ENCODE data around the gene TSPAN13. TPM values are rescaled to one million over a fixed set of nuclear protein-coding genes. Genes with fewer than 3 reads are reported as not detected.

Gene TSPAN13
- total and polyA plus RNA-seq, 8 donors: 112 to 266 (median 136) TPM

DNA sequence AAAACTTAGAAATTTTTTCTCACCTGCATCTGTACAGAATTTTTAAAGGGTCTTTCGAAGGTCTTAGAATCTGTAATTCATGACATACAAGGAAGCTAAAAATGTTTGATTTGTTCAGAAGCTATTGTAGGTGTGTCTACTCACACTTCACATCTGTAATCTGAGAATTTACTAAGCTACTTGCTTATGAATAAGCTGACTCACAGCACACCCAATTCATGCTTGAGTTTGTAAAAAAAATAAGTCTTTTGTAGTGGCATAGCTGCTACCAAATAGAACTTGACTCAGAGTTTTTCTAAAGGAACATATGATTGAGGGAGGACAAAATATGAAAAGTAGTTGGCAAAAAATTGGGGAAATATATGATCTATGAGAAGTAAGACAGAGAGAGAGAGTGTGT, 64.0 kb downstream of the TSPAN13 start:
- peaks cover 0 to 16% of the 10 kb centered on the region in 2 donors for H3K4me1 ChIP-seq
- intact Hi-C loops (cut with DNase I): no loop called here
- H3K27me3 ChIP-seq: no peaks in the 10 kb centered on the region
- no peak for DNase-seq
- no peak overlapping the region for H3K27ac ChIP-seq
- no peak overlapping the region for H3K4me3 ChIP-seq
- TF ChIP-seq, protein P1, sequence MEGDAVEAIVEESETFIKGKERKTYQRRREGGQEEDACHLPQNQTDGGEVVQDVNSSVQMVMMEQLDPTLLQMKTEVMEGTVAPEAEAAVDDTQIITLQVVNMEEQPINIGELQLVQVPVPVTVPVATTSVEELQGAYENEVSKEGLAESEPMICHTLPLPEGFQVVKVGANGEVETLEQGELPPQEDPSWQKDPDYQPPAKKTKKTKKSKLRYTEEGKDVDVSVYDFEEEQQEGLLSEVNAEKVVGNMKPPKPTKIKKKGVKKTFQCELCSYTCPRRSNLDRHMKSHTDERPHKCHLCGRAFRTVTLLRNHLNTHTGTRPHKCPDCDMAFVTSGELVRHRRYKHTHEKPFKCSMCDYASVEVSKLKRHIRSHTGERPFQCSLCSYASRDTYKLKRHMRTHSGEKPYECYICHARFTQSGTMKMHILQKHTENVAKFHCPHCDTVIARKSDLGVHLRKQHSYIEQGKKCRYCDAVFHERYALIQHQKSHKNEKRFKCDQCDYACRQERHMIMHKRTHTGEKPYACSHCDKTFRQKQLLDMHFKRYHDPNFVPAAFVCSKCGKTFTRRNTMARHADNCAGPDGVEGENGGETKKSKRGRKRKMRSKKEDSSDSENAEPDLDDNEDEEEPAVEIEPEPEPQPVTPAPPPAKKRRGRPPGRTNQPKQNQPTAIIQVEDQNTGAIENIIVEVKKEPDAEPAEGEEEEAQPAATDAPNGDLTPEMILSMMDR (IDR thresholded peaks at IDR 0.05): no peak
- H3K9me3 ChIP-seq: peaks cover 0 to 2% of the 10 kb centered on the region in 2 donors
- ATAC-seq: peak; percentile 81
- H3K36me3 ChIP-seq: no peaks in the 10 kb centered on the region

GRCh38 chr7:16818732-16819131, 65.2 kb downstream of the TSPAN13 start:
- H3K4me3 ChIP-seq: no peak overlapping the region
- ATAC-seq (no peak), DNase-seq (no peak)
- no peak overlapping the region for H3K27ac ChIP-seq
- H3K9me3 ChIP-seq: peaks cover 0 to 2% of the 10 kb centered on the region in 2 donors
- H3K27me3 ChIP-seq: no peaks in the 10 kb centered on the region
- peaks cover 0 to 6% of the 10 kb centered on the region in 2 donors for H3K4me1 ChIP-seq
- H3K36me3 ChIP-seq: no peaks in the 10 kb centered on the region
- intact Hi-C loops (cut with DNase I): no loop called here
- TF ChIP-seq, protein P1 (IDR thresholded peaks at IDR 0.05): no peak

GRCh38 chr7:16822029-16822428, 68.5 kb downstream of the TSPAN13 start:
- H3K9me3 ChIP-seq: peaks cover 0 to 2% of the 10 kb centered on the region in 2 donors
- intact Hi-C loops (cut with DNase I): no loop called here

GRCh38 chr7:16826060-16826459, 72.5 kb downstream of the TSPAN13 start:
- intact Hi-C loops (cut with DNase I): no loop called here
- Histone ChIP-seq H3K4me3 (no peak overlapping the region), H3K4me1 (no peaks in the 10 kb centered on the region), H3K36me3 (no peaks in the 10 kb centered on the region), H3K27ac (no peak overlapping the region), H3K27me3 (no peaks in the 10 kb centered on the region), H3K9me3 (peaks cover 0 to 2% of the 10 kb centered on the region in 2 donors)
- ATAC-seq: no peak
- no peak for DNase-seq
- TF ChIP-seq, protein P1 (IDR thresholded peaks at IDR 0.05): no peak

More at GRCh38 chr7:16822029-16822428, 68.5 kb downstream of the TSPAN13 start:
- Histone ChIP-seq H3K27me3 (no peaks in the 10 kb centered on the region), H3K4me3 (no peak overlapping the region), H3K4me1 (no peaks in the 10 kb centered on the region), H3K36me3 (no peaks in the 10 kb centered on the region), H3K27ac (no peak overlapping the region)
- TF ChIP-seq, protein P1 (IDR thresholded peaks at IDR 0.05): no peak
- DNase-seq (no peak), ATAC-seq (peak; percentile 35)

GRCh38 chr7:16833373-16833772, 79.8 kb downstream of the TSPAN13 start:
- TF ChIP-seq, protein P1 (IDR thresholded peaks at IDR 0.05): no peak
- intact Hi-C loops (cut with DNase I): no loop called here
- ATAC-seq: no peak
- no peak overlapping the region for H3K4me3 ChIP-seq
- no peaks in the 10 kb centered on the region for H3K36me3 ChIP-seq
- H3K9me3 ChIP-seq: peaks cover 0 to 2% of the 10 kb centered on the region in 2 donors
- H3K4me1 ChIP-seq: no peaks in the 10 kb centered on the region
- H3K27me3 ChIP-seq: no peaks in the 10 kb centered on the region
- no peak for DNase-seq
- H3K27ac ChIP-seq: no peak overlapping the region

Other genes starting within 250 kb of the TSPAN13 start
- gene LRRC72, start 226.9 kb upstream of the TSPAN13 start, total RNA-seq: not detected
- not detected for gene LRRC72, start 226.9 kb upstream of the TSPAN13 start, polyA plus RNA-seq (ENCODE audit: insufficient read length in 6 of 6)
- gene ANKMY2, start 108.0 kb upstream of the TSPAN13 start, total RNA-seq: 10 to 100 TPM; 11.8 to 12.2 TPM
- 10 to 100 TPM; 31.8 to 40.7 (median 36.4) TPM for gene ANKMY2, start 108.0 kb upstream of the TSPAN13 start, polyA plus RNA-seq (ENCODE audit: insufficient read length in 6 of 6)
- 10 to 100 TPM; 39.7 to 50.8 TPM for gene BZW2, start 107.6 kb upstream of the TSPAN13 start, total RNA-seq
- 10 to 100 TPM; 71.6 to 88.9 (median 81.2) TPM for gene BZW2, start 107.6 kb upstream of the TSPAN13 start, polyA plus RNA-seq (ENCODE audit: insufficient read length in 6 of 6)
- gene AGR2, start 51.2 kb downstream of the TSPAN13 start, total RNA-seq: 100 to 1,000 TPM; 182 to 376 TPM
- 100 to 1,000 TPM in 3 of 6 donors, 10 to 100 TPM in 3; 63.2 to 107 (median 100) TPM for gene AGR2, start 51.2 kb downstream of the TSPAN13 start, polyA plus RNA-seq (ENCODE audit: insufficient read length in 6 of 6)
- gene AGR3, start 128.2 kb downstream of the TSPAN13 start, total RNA-seq: 100 to 1,000 TPM; 115 to 132 TPM
- gene AGR3, start 128.2 kb downstream of the TSPAN13 start, polyA plus RNA-seq (ENCODE audit: insufficient read length in 6 of 6): 10 to 100 TPM in 5 of 6 donors, 1 to 10 TPM in 1; 7.3 to 38.4 (median 24.0) TPM

Measured in left lung (tissue), 10 donors.